SK-N-SH (cell line): ENCODE results near the gene ZNF750.

Experiments used
- GATA2 ChIP-seq: sonication (generic); formaldehyde crosslinking; IDR thresholded peaks from 2 replicates; pipeline ENCODE4 v1.5.0; 2020; ENCODE audit warnings: mild to moderate bottlenecking, missing genetic modification reagents
- TF ChIP-seq, protein P1 (sequence below): fragments of 200-600 bp; sonication (generic); IDR thresholded peaks from 2 replicates; pipeline ENCODE4 v1.6.1; 2017; ENCODE audit warnings: antibody characterized with exemption, mild to moderate bottlenecking, moderate library complexity
- TF ChIP-seq, protein P2 (sequence below): IDR thresholded peaks from 2 replicates; pipeline ENCODE4 v1.4.0; 2012; ENCODE audit warnings: low read depth

DNA sequence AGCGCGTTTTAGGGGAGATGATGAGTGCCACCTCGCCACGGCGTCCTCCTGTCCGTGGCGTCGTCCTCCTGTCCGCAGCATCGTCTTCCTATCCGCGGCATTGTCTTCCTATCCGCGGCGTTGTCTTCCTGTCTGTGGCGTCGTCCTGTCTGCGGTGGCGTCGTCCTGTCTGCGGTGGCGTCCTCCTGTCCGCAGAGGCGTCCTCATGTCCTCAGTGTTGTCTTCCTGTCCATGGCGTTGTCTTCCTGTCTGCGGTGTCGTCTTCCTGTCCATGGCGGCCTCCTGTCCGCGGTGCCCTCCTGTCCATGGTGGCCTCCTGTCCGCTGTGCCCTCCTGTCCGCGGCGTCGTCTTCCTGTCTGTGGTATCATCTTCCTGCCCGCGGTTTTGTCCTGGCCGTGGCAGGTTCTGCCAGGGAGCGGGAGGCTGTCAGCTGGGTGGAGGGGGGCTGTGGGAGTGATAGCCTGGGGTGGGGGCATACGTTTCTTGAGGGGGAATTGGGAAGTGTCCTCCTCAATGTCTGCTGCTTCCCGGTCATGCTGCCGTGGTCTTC, 57.1 kb downstream of the ZNF750 start:
- TF ChIP-seq, protein P1, sequence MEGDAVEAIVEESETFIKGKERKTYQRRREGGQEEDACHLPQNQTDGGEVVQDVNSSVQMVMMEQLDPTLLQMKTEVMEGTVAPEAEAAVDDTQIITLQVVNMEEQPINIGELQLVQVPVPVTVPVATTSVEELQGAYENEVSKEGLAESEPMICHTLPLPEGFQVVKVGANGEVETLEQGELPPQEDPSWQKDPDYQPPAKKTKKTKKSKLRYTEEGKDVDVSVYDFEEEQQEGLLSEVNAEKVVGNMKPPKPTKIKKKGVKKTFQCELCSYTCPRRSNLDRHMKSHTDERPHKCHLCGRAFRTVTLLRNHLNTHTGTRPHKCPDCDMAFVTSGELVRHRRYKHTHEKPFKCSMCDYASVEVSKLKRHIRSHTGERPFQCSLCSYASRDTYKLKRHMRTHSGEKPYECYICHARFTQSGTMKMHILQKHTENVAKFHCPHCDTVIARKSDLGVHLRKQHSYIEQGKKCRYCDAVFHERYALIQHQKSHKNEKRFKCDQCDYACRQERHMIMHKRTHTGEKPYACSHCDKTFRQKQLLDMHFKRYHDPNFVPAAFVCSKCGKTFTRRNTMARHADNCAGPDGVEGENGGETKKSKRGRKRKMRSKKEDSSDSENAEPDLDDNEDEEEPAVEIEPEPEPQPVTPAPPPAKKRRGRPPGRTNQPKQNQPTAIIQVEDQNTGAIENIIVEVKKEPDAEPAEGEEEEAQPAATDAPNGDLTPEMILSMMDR, result no peak
- TF ChIP-seq, protein P2, sequence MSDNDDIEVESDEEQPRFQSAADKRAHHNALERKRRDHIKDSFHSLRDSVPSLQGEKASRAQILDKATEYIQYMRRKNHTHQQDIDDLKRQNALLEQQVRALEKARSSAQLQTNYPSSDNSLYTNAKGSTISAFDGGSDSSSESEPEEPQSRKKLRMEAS, result no peak
- no peak for TF ChIP-seq GATA2 (CRISPR knock-in tag)
